Measurements from ENCODE around the gene RBBP8NL.
A peak's percentile ranks its signal among the peaks of the same experiment; 100 is the strongest.

RBBP8NL gene

GRCh38 chr20:62408055-62408454 lies 19.3 kb downstream of the RBBP8NL start:
- DNase-seq (ENCODE audit: low spot score), result no peak

- peak; percentile 99 for DNase-seq (ENCODE audit: low spot score)
Measured at GRCh38 chr20:62407221-62407992, 19.9 kb downstream of the RBBP8NL start, which contains the start of gene CABLES2. Gene CABLES2 (minus strand): TSS chr20:62407285. CDS start chr20:62407276, 9 bp downstream.

- no peak for DNase-seq (ENCODE audit: low spot score)
Measured at GRCh38 chr20:62406635-62407176, 20.6 kb downstream of the RBBP8NL start.

GRCh38 chr20:62405981-62406513 lies 21.3 kb downstream of the RBBP8NL start:
- DNase-seq (ENCODE audit: low spot score), result no peak

- DNase-seq (ENCODE audit: low spot score), result peak; percentile 97
Measured at GRCh38 chr20:62405108-62405980, 22.0 kb downstream of the RBBP8NL start.

- no peak for DNase-seq (ENCODE audit: low spot score)
Measured at GRCh38 chr20:62404761-62405107, 22.6 kb downstream of the RBBP8NL start.

- no peak for DNase-seq (ENCODE audit: low spot score)
Measured at GRCh38 chr20:62404112-62404665, 23.1 kb downstream of the RBBP8NL start.

GRCh38 chr20:62403331-62403730 lies 24.0 kb downstream of the RBBP8NL start:
- no peak for DNase-seq (ENCODE audit: low spot score)

- no peak for DNase-seq (ENCODE audit: low spot score)
Measured at GRCh38 chr20:62402456-62403150, 24.7 kb downstream of the RBBP8NL start.

GRCh38 chr20:62401331-62401779 lies 26.0 kb downstream of the RBBP8NL start:
- DNase-seq (ENCODE audit: low spot score), result peak; percentile 66

GRCh38 chr20:62400541-62400940 lies 26.8 kb downstream of the RBBP8NL start:
- DNase-seq (ENCODE audit: low spot score), result no peak

- no peak for DNase-seq (ENCODE audit: low spot score)
Measured at GRCh38 chr20:62400021-62400420, 27.3 kb downstream of the RBBP8NL start.

GRCh38 chr20:62398120-62398821 lies 29.1 kb downstream of the RBBP8NL start:
- no peak for DNase-seq (ENCODE audit: low spot score)

GRCh38 chr20:62396367-62397239 lies 30.7 kb downstream of the RBBP8NL start:
- DNase-seq (ENCODE audit: low spot score), result no peak

GRCh38 chr20:62395311-62396242 lies 31.8 kb downstream of the RBBP8NL start:
- DNase-seq (ENCODE audit: low spot score), result no peak

GRCh38 chr20:62394248-62395245 lies 32.8 kb downstream of the RBBP8NL start:
- DNase-seq (ENCODE audit: low spot score), result no peak

- DNase-seq (ENCODE audit: low spot score), result no peak
Measured at GRCh38 chr20:62393830-62394229, 33.5 kb downstream of the RBBP8NL start.

- no peak for DNase-seq (ENCODE audit: low spot score)
Measured at GRCh38 chr20:62393335-62393665, 34.0 kb downstream of the RBBP8NL start.
